Upper lobe of left lung (tissue), 6 donors: ENCODE measurements around the gene ATP11A. TPM values are rescaled to one million over a fixed set of nuclear protein-coding genes. Genes with fewer than 3 reads are reported as not detected.
A peak's percentile ranks its signal among the peaks of the same experiment; 100 is the strongest.

Source experiments
- ATAC-seq, 2 donors: fragments of 200-7000 bp; cut with Tn5 transposase; one replicate each; pipeline ENCODE4 v1.9.1; 2022; ENCODE audit warnings: mild to moderate bottlenecking in 2 of 2, moderate library complexity in 2 of 2; ENCODE audit not compliant: low FRiP score in 2 of 2
- DNase-seq, 2 donors: peaks; one replicate each; pipeline ENCODE4 v3.0.0-alpha.2; 2019 to 2020
- H3K27ac ChIP-seq, 4 donors: fragments of 200-600 bp; sonication (generic); one replicate each; pipeline ENCODE4 v1.5.1; 2016 to 2019
- H3K27me3 ChIP-seq, 4 donors: fragments of 200-600 bp; sonication (generic); one replicate each; pipeline ENCODE4 v1.5.1; 2017 to 2019
- H3K36me3 ChIP-seq, 4 donors: fragments of 200-600 bp; sonication (generic); one replicate each; pipeline ENCODE4 v1.5.1; 2016 to 2019
- H3K4me1 ChIP-seq, 4 donors: fragments of 200-600 bp; sonication (generic); one replicate each; pipeline ENCODE4 v1.5.1; 2018 to 2019
- H3K4me3 ChIP-seq, 4 donors: fragments of 200-600 bp; sonication (generic); one replicate each; pipeline ENCODE4 v1.5.1; 2017 to 2019; ENCODE audit warnings: mild to moderate bottlenecking in 2 of 4, moderate library complexity in 1 of 4
- H3K9me3 ChIP-seq, 4 donors: fragments of 200-600 bp; sonication (generic); one replicate each; pipeline ENCODE4 v1.5.1; 2018 to 2019
- EP300 ChIP-seq, 4 donors: sonication (generic); formaldehyde crosslinking; IDR thresholded peaks; one replicate each; pipeline ENCODE4 v1.5.1; 2017; ENCODE audit warnings: antibody characterized with exemption in 4 of 4, control low read depth in 2 of 4
- POLR2A ChIP-seq, 4 donors: fragments of 450-650 bp; IDR thresholded peaks; one replicate each; pipeline ENCODE4 v1.5.1; 2016 to 2017; ENCODE audit warnings: antibody characterized with exemption in 4 of 4, mild to moderate bottlenecking in 2 of 4
- POLR2AphosphoS5 ChIP-seq, 2 donors: sonication (generic); formaldehyde crosslinking; IDR thresholded peaks; one replicate each; pipeline ENCODE4 v1.5.1; 2017; ENCODE audit warnings: antibody characterized with exemption in 2 of 2
- WGBS, 2 donors: methylation state at CpG; one replicate each; pipeline ENCODE4 v1.1.5; 2017 to 2018; 5-methylcytosine and 5-hydroxymethylcytosine counted together
- total RNA-seq, 6 donors: library from RNA; depleted of rRNA in 4 of 6; stranded (reverse); fragments of >200 nt in 4 of 6; gene quantifications; one replicate each; pipeline versions ENCODE4 v1.1.0 to v1.2.1, GENCODE V29; 2016 to 2021
- TF ChIP-seq, protein P1 (sequence below), 6 experiments: fragments of 450-650 bp in 4 of 6; fragments of 200-600 bp in 2 of 6; sonication (generic) in 2 of 6; IDR thresholded peaks; one replicate each; pipeline ENCODE4 v1.5.1; 2016 to 2019; ENCODE audit warnings: antibody characterized with exemption in 6 of 6
- donor health status: DM: no; HTN: no; CAD: no; lungs with moderate emphysema.
- donor health status: DM: no; HTN: yes; CAD: no; lungs with severe emphysema.

ATP11A gene
- total RNA-seq, 6 donors from 2014 or later: 159 to 285 (median 260) TPM

DNA sequence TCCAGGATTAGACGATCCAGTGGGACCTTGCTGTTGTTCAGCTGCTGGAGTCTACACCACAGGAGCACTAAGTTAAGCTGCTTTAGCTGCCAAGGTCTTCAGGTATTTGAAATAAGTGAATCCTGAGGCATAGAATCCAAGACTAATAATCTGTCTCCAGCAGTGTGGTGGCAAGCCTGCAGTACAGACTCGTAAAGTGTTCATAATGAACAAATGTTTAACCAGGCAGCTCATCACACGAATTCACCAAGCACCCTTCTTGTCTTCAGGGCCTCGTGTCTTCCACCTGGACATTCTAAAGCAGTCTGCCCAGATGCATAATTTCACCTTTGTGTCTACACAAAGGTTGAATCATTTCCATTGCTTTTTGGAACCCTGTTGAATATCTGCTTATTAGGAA is 5.3 kb downstream of the ATP11A start:
- TF ChIP-seq EP300 (IDR thresholded peaks at IDR 0.05) (no peak), POLR2A (IDR thresholded peaks at IDR 0.05) (no peak), POLR2AphosphoS5 (IDR thresholded peaks at IDR 0.05) (no peak)
- TF ChIP-seq, protein P1, sequence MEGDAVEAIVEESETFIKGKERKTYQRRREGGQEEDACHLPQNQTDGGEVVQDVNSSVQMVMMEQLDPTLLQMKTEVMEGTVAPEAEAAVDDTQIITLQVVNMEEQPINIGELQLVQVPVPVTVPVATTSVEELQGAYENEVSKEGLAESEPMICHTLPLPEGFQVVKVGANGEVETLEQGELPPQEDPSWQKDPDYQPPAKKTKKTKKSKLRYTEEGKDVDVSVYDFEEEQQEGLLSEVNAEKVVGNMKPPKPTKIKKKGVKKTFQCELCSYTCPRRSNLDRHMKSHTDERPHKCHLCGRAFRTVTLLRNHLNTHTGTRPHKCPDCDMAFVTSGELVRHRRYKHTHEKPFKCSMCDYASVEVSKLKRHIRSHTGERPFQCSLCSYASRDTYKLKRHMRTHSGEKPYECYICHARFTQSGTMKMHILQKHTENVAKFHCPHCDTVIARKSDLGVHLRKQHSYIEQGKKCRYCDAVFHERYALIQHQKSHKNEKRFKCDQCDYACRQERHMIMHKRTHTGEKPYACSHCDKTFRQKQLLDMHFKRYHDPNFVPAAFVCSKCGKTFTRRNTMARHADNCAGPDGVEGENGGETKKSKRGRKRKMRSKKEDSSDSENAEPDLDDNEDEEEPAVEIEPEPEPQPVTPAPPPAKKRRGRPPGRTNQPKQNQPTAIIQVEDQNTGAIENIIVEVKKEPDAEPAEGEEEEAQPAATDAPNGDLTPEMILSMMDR (IDR thresholded peaks at IDR 0.05): no peak
- Histone ChIP-seq H3K27ac (peak overlapping the region in 3 of 4 donors; percentile 21 to 99 (median 98)), H3K27me3 (no peaks in the 10 kb centered on the region), H3K36me3 (peaks cover 0 to 4% (median 2%) of the 10 kb centered on the region in 4 donors), H3K9me3 (no peaks in the 10 kb centered on the region), H3K4me3 (no peak overlapping the region), H3K4me1 (peaks cover 27 to 61% (median 43%) of the 10 kb centered on the region in 4 donors)
- WGBS, 2 donors: 66 to 75% methylated on average over 4 of the region's 4 CpGs
- DNase-seq (no peak), ATAC-seq (no peak)

DNA sequence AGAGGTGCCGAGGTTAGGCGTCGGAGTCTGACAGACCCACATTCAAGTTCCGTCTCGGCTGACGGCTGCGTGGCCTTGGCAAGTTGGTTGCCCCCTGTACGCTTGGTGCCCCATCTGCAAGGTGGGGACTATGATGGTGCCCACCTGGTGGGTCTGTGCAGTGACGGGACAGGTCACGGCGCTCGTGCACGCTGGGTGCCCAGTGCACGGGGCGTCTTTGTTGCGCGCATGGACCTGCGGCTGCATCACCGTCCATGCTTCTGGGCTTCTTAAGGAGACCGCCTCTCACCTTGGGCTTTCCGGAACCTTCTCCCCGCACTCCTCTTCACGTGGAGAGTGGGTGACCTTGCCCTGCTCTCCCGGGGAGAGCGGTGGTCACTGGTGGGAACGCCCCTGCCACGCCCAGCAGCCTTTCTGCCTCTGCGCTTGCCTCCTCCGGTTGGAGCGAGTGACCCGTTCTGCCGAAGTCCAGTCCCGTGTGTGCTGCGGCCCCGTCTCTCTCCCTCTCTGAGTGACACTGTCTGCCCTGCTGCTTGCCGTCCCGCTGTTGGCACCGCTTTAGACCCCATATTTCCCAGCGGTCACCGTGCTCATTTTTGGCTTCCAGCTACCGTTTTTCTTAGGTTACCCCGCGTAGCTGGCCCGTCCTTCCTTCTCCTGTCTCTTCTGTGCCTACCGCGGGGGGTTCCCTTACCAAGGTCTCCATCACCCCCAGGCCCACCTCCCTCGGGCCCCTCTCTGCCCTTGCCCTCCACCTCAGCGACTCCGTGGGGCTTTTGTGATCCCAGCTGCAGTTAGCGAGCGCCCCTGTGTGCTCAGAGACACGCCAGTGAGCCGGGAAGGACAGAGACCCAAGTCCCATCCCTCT is 6.4 kb downstream of the ATP11A start:
- Histone ChIP-seq H3K4me1 (peaks cover 27 to 72% (median 46%) of the 10 kb centered on the region in 4 donors), H3K27ac (peak overlapping the region in 3 of 4 donors; percentile 37 to 56 (median 54)), H3K9me3 (no peaks in the 10 kb centered on the region), H3K36me3 (peaks cover 0 to 4% (median 2%) of the 10 kb centered on the region in 4 donors), H3K4me3 (no peak overlapping the region), H3K27me3 (no peaks in the 10 kb centered on the region)
- WGBS, 2 donors: 65 to 94% methylated on average over 49 to 53 of the region's 53 CpGs
- DNase-seq: peak in 1 of 2 donors; percentile 63
- no peak for TF ChIP-seq POLR2AphosphoS5 (IDR thresholded peaks at IDR 0.05)
- no peak for TF ChIP-seq EP300 (IDR thresholded peaks at IDR 0.05)
- TF ChIP-seq, protein P1 (IDR thresholded peaks at IDR 0.05): no peak
- TF ChIP-seq POLR2A (IDR thresholded peaks at IDR 0.05): no peak
- ATAC-seq: no peak

DNA sequence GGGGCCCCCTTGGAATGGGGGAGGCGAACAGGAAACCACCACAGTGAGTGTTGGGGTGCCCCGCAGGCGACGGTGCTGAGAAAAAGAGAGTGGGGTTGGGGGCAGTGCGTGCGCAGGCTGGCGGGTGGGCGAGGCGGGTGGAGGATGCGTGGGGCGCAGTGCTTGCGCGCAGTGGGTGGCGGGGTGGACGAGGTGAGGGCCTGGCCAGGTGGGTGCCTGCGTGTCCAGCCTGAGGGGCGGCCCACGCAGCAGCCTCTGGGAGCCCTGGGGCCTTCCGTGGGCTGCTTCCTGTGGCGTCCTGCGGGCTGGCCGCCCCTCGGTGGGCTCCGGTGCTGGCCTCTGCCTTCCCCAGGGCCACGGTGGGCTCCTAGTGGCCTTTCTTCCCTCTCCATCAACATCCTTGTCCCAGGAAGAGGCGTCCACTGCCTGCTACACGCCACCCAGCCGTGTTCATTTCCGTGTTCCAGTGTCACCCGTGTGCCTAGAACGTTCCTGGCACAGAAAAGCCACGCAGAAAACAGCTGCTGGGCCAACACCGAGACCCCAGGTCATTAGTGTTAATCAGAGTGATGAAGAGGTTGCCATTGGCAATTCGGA is 7.1 kb downstream of the ATP11A start:
- peak in 1 of 2 donors; percentile 79 for DNase-seq

DNA sequence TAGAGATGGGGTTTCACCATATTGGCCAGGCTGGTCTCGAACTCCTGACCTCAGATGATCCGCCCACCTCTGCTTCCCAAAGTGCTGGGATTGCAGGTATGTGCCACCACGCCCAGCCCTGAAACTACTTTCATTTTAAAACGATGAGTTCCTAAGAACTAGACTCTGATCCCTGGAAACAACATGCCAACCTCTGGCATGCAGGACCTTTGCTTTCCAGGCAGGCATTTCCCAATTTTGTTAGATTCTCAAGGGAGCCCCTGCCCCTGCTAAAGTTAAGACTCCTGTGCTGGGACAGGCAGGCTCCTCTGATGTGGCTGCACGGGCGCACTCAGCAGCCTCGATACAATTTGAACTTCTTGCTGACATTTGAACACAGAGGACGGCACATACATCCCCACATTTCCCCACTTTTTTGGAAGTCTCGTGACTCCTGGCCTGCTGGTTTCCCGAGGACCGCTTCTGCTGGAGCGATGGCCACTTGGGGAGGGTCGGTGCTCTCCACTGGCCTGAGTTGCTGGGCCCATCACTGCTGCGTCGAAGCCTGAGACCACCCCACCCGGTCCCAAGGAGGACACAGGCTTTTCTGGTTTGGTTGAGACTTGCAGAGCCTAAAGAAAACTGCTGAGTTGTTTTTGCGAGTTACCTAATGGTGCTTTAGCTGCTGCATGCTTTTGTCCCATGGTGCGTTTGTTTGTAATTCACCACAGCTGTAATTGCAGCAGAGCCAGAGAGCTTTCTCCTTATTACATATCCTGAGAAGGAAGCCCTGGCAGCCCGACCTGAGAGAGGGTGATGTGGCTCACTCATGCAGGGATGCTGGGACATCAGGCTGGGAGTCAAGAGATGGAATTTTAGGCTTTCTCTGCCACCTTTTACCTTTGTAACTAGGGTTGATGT is 8.2 kb downstream of the ATP11A start:
- H3K27me3 ChIP-seq: no peaks in the 10 kb centered on the region
- ATAC-seq (peak in 1 of 2 donors; percentile 44), DNase-seq (no peak)
- peak overlapping the region; percentile 37 to 56 (median 48) for H3K27ac ChIP-seq
- H3K4me1 ChIP-seq: peaks cover 16 to 69% (median 39%) of the 10 kb centered on the region in 4 donors
- H3K4me3 ChIP-seq: no peak overlapping the region
- peaks cover 0 to 4% (median 2%) of the 10 kb centered on the region in 4 donors for H3K36me3 ChIP-seq
- H3K9me3 ChIP-seq: no peaks in the 10 kb centered on the region
- TF ChIP-seq POLR2A (IDR thresholded peaks at IDR 0.05) (no peak), POLR2AphosphoS5 (IDR thresholded peaks at IDR 0.05) (no peak), EP300 (IDR thresholded peaks at IDR 0.05) (no peak)
- TF ChIP-seq, protein P1 (IDR thresholded peaks at IDR 0.05): no peak
- 46 to 68% methylated on average over 19 of the region's 19 CpGs for WGBS, 2 donors

More for the DNA sequence above, 7.1 kb downstream of the ATP11A start:
- no peak for TF ChIP-seq POLR2AphosphoS5 (IDR thresholded peaks at IDR 0.05)
- TF ChIP-seq, protein P1 (IDR thresholded peaks at IDR 0.05): no peak
- no peak for TF ChIP-seq EP300 (IDR thresholded peaks at IDR 0.05)
- no peak for TF ChIP-seq POLR2A (IDR thresholded peaks at IDR 0.05)
- ATAC-seq: no peak
- WGBS, 2 donors: 91 to 93% methylated on average over 27 to 34 of the region's 34 CpGs
- Histone ChIP-seq H3K36me3 (peaks cover 0 to 4% (median 2%) of the 10 kb centered on the region in 4 donors), H3K4me3 (peak overlapping the region in 1 of 4 donors; percentile 1), H3K9me3 (no peaks in the 10 kb centered on the region), H3K27ac (peak overlapping the region in 3 of 4 donors; percentile 37 to 56 (median 54)), H3K4me1 (peaks cover 20 to 70% (median 43%) of the 10 kb centered on the region in 4 donors), H3K27me3 (no peaks in the 10 kb centered on the region)
